HepG2 (cell line): ENCODE measurements around the gene ELF2. TPM values are rescaled to one million over a fixed set of nuclear protein-coding genes. Genes with fewer than 3 reads are reported as not detected.
A peak's percentile ranks its signal among the peaks of the same experiment; 100 is the strongest.

Experiments
- ATAC-seq: fragments of 200-7000 bp; cut with Tn5 transposase; 3 replicates; pipeline ENCODE4 v1.9.1; 2020; ENCODE audit warnings: mild to moderate bottlenecking, moderate library complexity
- BruUV-seq: library from RNA; stranded (reverse); fragments of 400-500 nt; replicated peaks from 2 replicates; lab custom pipeline; 2021; lab: Mats Ljungman, UMichigan
- CTCF ChIA-PET: fragments of 300-600 bp; formaldehyde crosslinking; extraction: SDS; loops from one replicate; lab custom pipeline; 2021; ENCODE audit warnings: low total read pairs, inconsistent platforms, low intra/inter-chr PET ratio; lab: Yijun Ruan, JAX
- POLR2A ChIA-PET: fragments of 350-600 bp; sonication (Branson Sonifier 250); formaldehyde crosslinking; loops from one replicate; lab custom pipeline; 2020; ENCODE audit warnings: antibody characterized with exemption, inconsistent platforms; lab: Yijun Ruan, JAX
- DNase-seq: peaks from one replicate; pipeline ENCODE4 v3.0.0-alpha.2; 2015; ENCODE audit warnings: low spot score
- FAIRE-seq: peaks from 3 replicates; lab custom pipeline; 2011; peaks lifted over from hg19 to GRCh38; lab: Jason Lieb, UNC
- H2AFZ ChIP-seq: one replicate; pipeline ENCODE4 v1.6.1; 2011; ENCODE audit warnings: low read length, inconsistent platforms
- H3K27ac ChIP-seq: fragments of 300-600 bp; 3 replicates; pipeline ENCODE4 v1.8.0; 2011; ENCODE audit warnings: mixed run types, mild to moderate bottlenecking, mixed read lengths, low read length, inconsistent platforms; ENCODE audit not compliant: insufficient read depth; ENCODE audit errors: extremely low read length
- H3K27me3 ChIP-seq, 2 experiments: fragments of 200-600 bp in 1 of 2; 2 replicates in 1 of 2; 3 replicates in 1 of 2; pipeline versions ENCODE4 v1.6.0 to v1.8.0; 2011; ENCODE audit warnings: low read length in 2 of 2, mild to moderate bottlenecking in 2 of 2, moderate library complexity in 2 of 2, inconsistent platforms in 1 of 2; ENCODE audit not compliant: insufficient read depth in 2 of 2, control insufficient read depth in 1 of 2
- H3K36me3 ChIP-seq, 2 experiments: fragments of 200-600 bp in 1 of 2; replicated peaks in 1 of 2; 2 replicates in 1 of 2; 3 replicates in 1 of 2; pipeline versions ENCODE4 v1.5.1 to v1.8.0; 2011; ENCODE audit warnings: low read length in 2 of 2, inconsistent platforms in 1 of 2; ENCODE audit not compliant: insufficient read depth in 2 of 2, control insufficient read depth in 1 of 2
- H3K4me1 ChIP-seq: 2 replicates; pipeline ENCODE4 v1.5.1; 2012; ENCODE audit warnings: low read length, inconsistent platforms; ENCODE audit not compliant: insufficient read depth
- H3K4me2 ChIP-seq: 2 replicates; pipeline ENCODE4 v1.6.0; 2011; ENCODE audit warnings: low read depth, low read length, inconsistent platforms
- H3K4me3 ChIP-seq, 3 experiments: fragments of 200-600 bp in 1 of 3; sonication (generic), shearing (Covaris generic) in 1 of 3; replicated peaks in 1 of 3; 2 replicates each; pipeline ENCODE4 v1.5.1; 2011 to 2016; ENCODE audit warnings: low read length in 3 of 3, inconsistent platforms in 2 of 3, low read depth in 2 of 3, mild to moderate bottlenecking in 2 of 3, control low read depth in 1 of 3, mixed read lengths in 1 of 3; ENCODE audit not compliant: insufficient read depth in 1 of 3
- H3K79me2 ChIP-seq: one replicate; pipeline ENCODE4 v1.6.1; 2011; ENCODE audit warnings: low read length, inconsistent platforms; ENCODE audit not compliant: insufficient read depth
- H3K9ac ChIP-seq: 2 replicates; pipeline ENCODE4 v1.6.0; 2011; ENCODE audit warnings: mild to moderate bottlenecking, low read depth, low read length, inconsistent platforms; ENCODE audit not compliant: insufficient read depth
- H3K9me3 ChIP-seq: 2 replicates; pipeline ENCODE4 v1.5.1; 2012; ENCODE audit warnings: mild to moderate bottlenecking, low read length
- H4K20me1 ChIP-seq: 2 replicates; pipeline ENCODE4 v1.6.0; 2011; ENCODE audit warnings: inconsistent platforms, mild to moderate bottlenecking, low read length, moderate library complexity; ENCODE audit not compliant: insufficient read depth
- CREM ChIP-seq, 2 experiments: sonication (generic) in 1 of 2; formaldehyde crosslinking in 1 of 2; IDR thresholded peaks; 2 replicates each; pipeline versions ENCODE4 v1.4.0 to v1.6.1; 2016 to 2020; ENCODE audit warnings: antibody characterized with exemption in 1 of 2, mild to moderate bottlenecking in 1 of 2, missing genetic modification reagents in 1 of 2
- DR1 ChIP-seq: sonication (generic); formaldehyde crosslinking; IDR thresholded peaks from 2 replicates; pipeline ENCODE4 v1.8.0; 2021; ENCODE audit warnings: mild to moderate bottlenecking, missing genetic modification reagents, inconsistent platforms
- FOXA3 ChIP-seq: IDR thresholded peaks from 2 replicates; pipeline ENCODE4 v1.6.1; 2016; ENCODE audit warnings: missing genetic modification reagents, missing compliant biosample characterization
- GABPB1 ChIP-seq: IDR thresholded peaks from 2 replicates; pipeline ENCODE4 v1.6.1; 2016; ENCODE audit warnings: mild to moderate bottlenecking, missing genetic modification reagents, moderate library complexity, missing compliant biosample characterization
- JUN ChIP-seq: sonication (generic); formaldehyde crosslinking; IDR thresholded peaks from 2 replicates; pipeline ENCODE4 v1.4.0; 2020; ENCODE audit warnings: mild to moderate bottlenecking, missing genetic modification reagents
- KDM5A ChIP-seq: fragments of 200-600 bp; sonication (generic); IDR thresholded peaks from 2 replicates; pipeline ENCODE4 v1.7.0; 2018; ENCODE audit warnings: antibody characterized with exemption, mild to moderate bottlenecking, low read length, borderline replicate concordance
- KDM6A ChIP-seq: IDR thresholded peaks from 2 replicates; pipeline ENCODE4 v1.6.1; 2016; ENCODE audit warnings: low read depth
- MXI1 ChIP-seq: IDR thresholded peaks from 3 replicates; pipeline ENCODE4 v1.6.1; 2012; ENCODE audit warnings: low read depth, low read length, inconsistent platforms, borderline replicate concordance
- MYPOP ChIP-seq: sonication (generic); formaldehyde crosslinking; IDR thresholded peaks from 2 replicates; pipeline ENCODE4 v1.8.1; 2023; ENCODE audit warnings: mild to moderate bottlenecking, moderate library complexity, missing genetic modification reagents
- NCOR1 ChIP-seq: fragments of 200-600 bp; sonication (generic); IDR thresholded peaks from 2 replicates; pipeline ENCODE4 v1.7.0; 2017; ENCODE audit warnings: antibody characterized with exemption, low read length, borderline replicate concordance
- PTBP1 ChIP-seq: fragments of 200-400 bp; formaldehyde crosslinking; IDR thresholded peaks from 2 replicates; pipeline ENCODE4 v1.6.1; 2018; ENCODE audit warnings: low read length, low read depth; ENCODE audit not compliant: poor library complexity, severe bottlenecking
- RFX5 ChIP-seq: IDR thresholded peaks from 2 replicates; pipeline ENCODE4 v1.6.1; 2011; ENCODE audit warnings: low read depth, low read length, improper control_type of control experiment
- SAP130 ChIP-seq: IDR thresholded peaks from 2 replicates; pipeline ENCODE4 v1.6.1; 2016; ENCODE audit warnings: low read depth
- SNAI1 ChIP-seq: sonication (generic); formaldehyde crosslinking; IDR thresholded peaks from 2 replicates; pipeline ENCODE4 v1.5.0; 2020; ENCODE audit warnings: mild to moderate bottlenecking, missing genetic modification reagents, borderline replicate concordance
- SOX5 ChIP-seq: IDR thresholded peaks from 2 replicates; pipeline ENCODE4 v1.6.1; 2016; ENCODE audit warnings: borderline replicate concordance
- STAG1 ChIP-seq: sonication (generic); formaldehyde crosslinking; IDR thresholded peaks from 2 replicates; pipeline ENCODE4 v1.4.0; 2020; ENCODE audit warnings: missing genetic modification reagents
- TCF12 ChIP-seq, 2 experiments: fragments of 450-650 bp in 1 of 2; sonication (generic) in 1 of 2; formaldehyde crosslinking in 1 of 2; IDR thresholded peaks; 2 replicates each; pipeline versions ENCODE4 v1.6.1 to v1.8.0; 2017 to 2022; ENCODE audit warnings: antibody characterized with exemption in 1 of 2, mild to moderate bottlenecking in 1 of 2, missing genetic modification reagents in 1 of 2, moderate library complexity in 1 of 2
- ZBTB43 ChIP-seq: sonication (generic); formaldehyde crosslinking; conservative IDR thresholded peaks from 2 replicates; pipeline ENCODE4 v1.4.0; 2020; ENCODE audit warnings: missing genetic modification reagents
- ZNF773 ChIP-seq: sonication (generic); formaldehyde crosslinking; IDR thresholded peaks from 2 replicates; pipeline ENCODE4 v1.4.0; 2020; ENCODE audit warnings: missing genetic modification reagents, borderline replicate concordance
- WGBS: methylation state at CpG from one replicate; pipeline ENCODE4 v1.1.6; 2017; ENCODE audit warnings: low lambda C conversion rate; 5-methylcytosine and 5-hydroxymethylcytosine counted together
- in situ Hi-C: cut with HindIII; loops from 2 replicates; pipeline ENCODE4 v1.10.0; 2017; ENCODE audit warnings: low pct_unique_long_range_greater_than_20kb; ENCODE audit not compliant: extremely low pct_ligation_motif_present
- intact Hi-C: fragments of 100-400 bp; cut with micrococcal nuclease; formaldehyde crosslinking; loops from one replicate; pipeline ENCODE4 v1.10.0; 2022; ENCODE audit not compliant: unreplicated experiment
- polyA plus RNA-seq, 8 experiments: library from polyadenylated mRNA; depleted of rRNA in 3 of 8; stranded (reverse) in 7 of 8; unstranded in 1 of 8; fragments of >200 nt; fragmentation: Illumina TruSeq in 4 of 8; extraction: Trizol in 4 of 8; gene quantifications; 2 replicates each; pipeline versions ENCODE4 v1.2.1 to v1.2.3, GENCODE V29; 2011 to 2016; ENCODE audit warnings: low read depth in 4 of 8, missing spikeins in 1 of 8, mixed read lengths in 1 of 8; ENCODE audit not compliant: insufficient read depth in 1 of 8
- total RNA-seq, 5 experiments: library from RNA; depleted of rRNA; stranded (reverse); fragments of >200 nt; fragmentation: Illumina TruSeq; extraction: Trizol; gene quantifications; 2 replicates each; pipeline ENCODE4 v1.2.3, GENCODE V29; 2016; ENCODE audit warnings: low read depth in 1 of 5
- TF ChIP-seq, protein P1 (sequence below): sonication (generic); formaldehyde crosslinking; IDR thresholded peaks from 2 replicates; pipeline ENCODE4 v1.4.0; 2020; ENCODE audit warnings: mild to moderate bottlenecking, missing genetic modification reagents

ELF2 gene
- total and polyA plus RNA-seq, 2 of the 13 experiments (the other 11 are each of a cell fraction or from before 2014, with no cell fraction given) = 28.6 to 35.4 TPM

DNA sequence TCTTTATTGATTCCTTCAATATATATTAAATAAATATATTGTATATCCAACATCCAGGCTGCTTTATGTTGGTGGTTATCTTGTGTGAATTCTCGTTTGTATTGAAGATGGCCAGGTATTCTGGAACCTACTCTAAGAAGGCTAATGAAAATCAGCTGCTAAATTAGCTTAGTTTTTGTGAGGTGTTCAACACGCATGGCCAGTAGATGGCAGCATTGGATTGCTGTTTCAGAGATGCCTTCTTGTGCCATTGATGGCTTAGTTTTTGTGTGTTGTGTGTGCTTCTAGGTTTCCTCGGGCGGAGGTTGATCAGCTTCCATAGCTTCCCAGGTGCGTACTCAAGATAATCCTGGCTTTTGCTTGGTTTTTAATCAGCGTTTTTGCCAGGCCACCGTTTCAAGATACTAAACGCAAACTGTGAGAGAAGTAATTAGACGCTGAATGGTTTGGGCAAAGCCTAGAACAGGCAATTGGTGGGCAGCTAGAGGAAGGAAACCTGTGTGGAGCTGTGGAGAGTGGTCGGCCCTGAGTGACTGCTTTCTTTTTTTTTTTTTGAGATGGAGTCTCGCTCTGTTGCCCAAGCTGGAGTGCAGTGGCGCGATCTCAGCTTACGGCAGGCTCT is 146.3 kb downstream of the ELF2 start:
- H3K79me2 ChIP-seq = peaks cover 69% of the 10 kb centered on the region
- DNase-seq = peak; percentile 67
- no peak overlapping the region for H3K4me2 ChIP-seq
- no peaks in the 10 kb centered on the region for H3K27me3 ChIP-seq
- 0 out of 2 replicates have a peak, but pooled peaks cover 13% of the 10 kb centered on the region for H3K4me1 ChIP-seq
- H3K36me3 ChIP-seq = peaks cover 5 to 11% of the 10 kb centered on the region in 2 experiments; a peak in 2 of 5 replicates
- peak; percentile 67 for ATAC-seq
- no peak overlapping the region for H3K9ac ChIP-seq
- POLR2A ChIA-PET = interaction anchor here (1.0 to 1.3 kb wide), 3 partner anchors 11 to 265 kb away, joined by 3 to 6 read pairs (median 5); no protein-coding TSS in a partner anchor
- peaks cover 18% of the 10 kb centered on the region for H4K20me1 ChIP-seq
- no peak overlapping the region for H3K27ac ChIP-seq
- 73% methylated on average over 14 of the region's 14 CpGs for WGBS
- no peaks in the 10 kb centered on the region for H3K9me3 ChIP-seq
- intact Hi-C loops (loop anchor here (2.0 to 10.0 kb wide), 5 partner anchors 52 to 504 kb away; partner anchors contain the start of gene ELF2), in situ Hi-C loops (loop anchor here (5.0 kb wide), 1 partner anchor 52 kb away; no protein-coding TSS in a partner anchor)
- H2AFZ ChIP-seq = no peak overlapping the region
- CTCF ChIA-PET = interaction anchor here (0.7 to 1.7 kb wide), 6 partner anchors 68 to 621 kb away, joined by 3 to 5 read pairs (median 4); no protein-coding TSS in a partner anchor
- peak; percentile 88 for FAIRE-seq
- no peak overlapping the region for H3K4me3 ChIP-seq
- BruUV-seq = no TSS peak
- no peak for TF ChIP-seq ZBTB43 (CRISPR knock-in tag)
- TF ChIP-seq SAP130 (CRISPR knock-in tag) = peak; percentile 21; the same call in 1 of the 2 replicates
- 0 out of 3 replicates have a peak, but pooled peaks have one; percentile 25 for TF ChIP-seq MXI1
- TF ChIP-seq STAG1 (CRISPR knock-in tag) = peak; percentile 84
- no peak for TF ChIP-seq DR1 (CRISPR knock-in tag)
- TF ChIP-seq GABPB1 (CRISPR knock-in tag) = no peak
- no peak for TF ChIP-seq KDM5A
- no peak for TF ChIP-seq NCOR1
- no peak for TF ChIP-seq KDM6A (CRISPR knock-in tag)
- no peak for TF ChIP-seq SNAI1 (CRISPR knock-in tag)
- no peak for TF ChIP-seq JUN
- 0 out of 2 replicates have a peak, but pooled peaks have one; percentile 11 for TF ChIP-seq SOX5 (CRISPR knock-in tag)
- 0 out of 2 replicates have a peak, but pooled peaks have one; percentile 18 for TF ChIP-seq MYPOP (CRISPR knock-in tag)
- TF ChIP-seq PTBP1 = no peak
- TF ChIP-seq FOXA3 = no peak
- no peak for TF ChIP-seq RFX5
- TF ChIP-seq, protein P1, sequence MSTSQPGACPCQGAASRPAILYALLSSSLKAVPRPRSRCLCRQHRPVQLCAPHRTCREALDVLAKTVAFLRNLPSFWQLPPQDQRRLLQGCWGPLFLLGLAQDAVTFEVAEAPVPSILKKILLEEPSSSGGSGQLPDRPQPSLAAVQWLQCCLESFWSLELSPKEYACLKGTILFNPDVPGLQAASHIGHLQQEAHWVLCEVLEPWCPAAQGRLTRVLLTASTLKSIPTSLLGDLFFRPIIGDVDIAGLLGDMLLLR = no peak
- TF ChIP-seq ZNF773 = no peak
- TF ChIP-seq TCF12 (IDR thresholded peaks at IDR 0.05) = no peak
- no peak for TF ChIP-seq TCF12 (CRISPR knock-in tag; IDR thresholded peaks at IDR 0.05)
- no peak for TF ChIP-seq CREM (IDR thresholded peaks at IDR 0.05)
- no peak for TF ChIP-seq CREM (CRISPR knock-in tag; IDR thresholded peaks at IDR 0.05)
